Activated CD8-positive, alpha-beta T cell treated with anti-CD3 and anti-CD28 coated beads for 36 hours (primary cell): ENCODE data around the gene GFPT2. TPM values are rescaled to one million over a fixed set of nuclear protein-coding genes. Genes with fewer than 3 reads are reported as not detected.

Experiments used
- ATAC-seq: fragments of 200-7000 bp; cut with Tn5 transposase; one replicate; pipeline ENCODE4 v1.10.0; 2021; ENCODE audit warnings: mild to moderate bottlenecking, moderate library complexity
- CTCF ChIA-PET: fragments of 350-600 bp; sonication (Branson Sonifier 250); formaldehyde crosslinking; loops from one replicate; lab custom pipeline; 2021; ENCODE audit warnings: antibody characterized with exemption; lab: Charles Lee
- POLR2A ChIA-PET: fragments of 350-600 bp; sonication (Branson Sonifier 250); formaldehyde crosslinking; loops from one replicate; lab custom pipeline; 2021; ENCODE audit warnings: antibody characterized with exemption; lab: Charles Lee
- DNase-seq: peaks from one replicate; pipeline ENCODE4 v3.0.0-alpha.2; 2020
- H3K27ac Mint-ChIP-seq: one replicate; pipeline ENCODE4 v1.8.0; 2021; ENCODE audit warnings: mild to moderate bottlenecking, mixed read lengths
- H3K27me3 Mint-ChIP-seq: one replicate; pipeline ENCODE4 v1.8.0; 2021; ENCODE audit warnings: mixed read lengths
- H3K36me3 Mint-ChIP-seq: one replicate; pipeline ENCODE4 v1.8.0; 2021; ENCODE audit warnings: low read depth, mixed read lengths
- H3K4me1 Mint-ChIP-seq: one replicate; pipeline ENCODE4 v1.8.0; 2021; ENCODE audit warnings: low read depth, mixed read lengths
- H3K4me3 Mint-ChIP-seq: one replicate; pipeline ENCODE4 v1.8.0; 2021; ENCODE audit warnings: mild to moderate bottlenecking, moderate library complexity, mixed read lengths
- H3K9me3 Mint-ChIP-seq: one replicate; pipeline ENCODE4 v1.8.0; 2021; ENCODE audit warnings: mixed read lengths
- intact Hi-C: fragments of 100-400 bp; cut with micrococcal nuclease; formaldehyde crosslinking; loops from one replicate; pipeline ENCODE4 v1.10.0; 2022
- total RNA-seq, 2 experiments: library from RNA; stranded (reverse); gene quantifications; one replicate each; pipeline ENCODE4 v1.2.3, GENCODE V29; 2021
- TF ChIP-seq, protein P1 (sequence below): fragments of 200-600 bp; IDR thresholded peaks from one replicate; pipeline ENCODE4 v1.8.0; 2022; ENCODE audit warnings: antibody characterized with exemption, mild to moderate bottlenecking

The GFPT2 gene
- total RNA-seq, 2 experiments from 2014 or later, result not detected

DNA sequence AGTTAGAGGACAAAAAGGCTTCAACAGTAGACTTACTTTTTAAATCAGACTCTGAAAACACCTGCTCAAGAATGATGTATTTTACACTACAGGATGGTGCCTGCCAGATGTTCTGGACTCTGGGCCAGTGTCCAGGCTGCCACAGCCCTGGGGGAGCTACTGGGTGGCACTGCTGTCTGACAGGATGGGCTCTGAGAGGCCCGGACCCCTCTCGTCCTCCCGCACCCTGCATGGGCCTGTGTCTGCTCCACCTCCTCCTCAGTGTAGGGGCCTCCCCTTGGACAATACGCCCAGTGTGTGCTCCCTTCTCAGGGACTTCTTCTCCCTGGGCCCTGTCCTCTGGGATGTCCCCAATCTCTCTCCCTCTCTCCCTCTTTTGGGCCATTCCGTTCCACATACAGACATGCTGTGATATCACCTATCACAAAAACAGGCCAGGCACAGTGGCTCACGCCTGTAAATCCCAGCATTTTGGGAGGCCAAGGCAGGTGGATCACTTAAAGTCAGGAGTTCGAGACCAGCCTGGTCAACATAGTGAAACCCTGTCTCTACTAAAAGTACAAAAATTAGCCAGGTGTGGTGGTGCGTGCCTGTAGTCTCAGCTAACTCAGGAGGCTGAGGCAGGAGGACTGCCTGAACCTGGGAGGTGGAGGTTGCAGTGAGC, 23.4 kb downstream of the GFPT2 start:
- H3K36me3 Mint-ChIP-seq, result no peaks in the 10 kb centered on the region
- DNase-seq, result no peak
- H3K27ac Mint-ChIP-seq, result no peak overlapping the region
- TF ChIP-seq, protein P1, sequence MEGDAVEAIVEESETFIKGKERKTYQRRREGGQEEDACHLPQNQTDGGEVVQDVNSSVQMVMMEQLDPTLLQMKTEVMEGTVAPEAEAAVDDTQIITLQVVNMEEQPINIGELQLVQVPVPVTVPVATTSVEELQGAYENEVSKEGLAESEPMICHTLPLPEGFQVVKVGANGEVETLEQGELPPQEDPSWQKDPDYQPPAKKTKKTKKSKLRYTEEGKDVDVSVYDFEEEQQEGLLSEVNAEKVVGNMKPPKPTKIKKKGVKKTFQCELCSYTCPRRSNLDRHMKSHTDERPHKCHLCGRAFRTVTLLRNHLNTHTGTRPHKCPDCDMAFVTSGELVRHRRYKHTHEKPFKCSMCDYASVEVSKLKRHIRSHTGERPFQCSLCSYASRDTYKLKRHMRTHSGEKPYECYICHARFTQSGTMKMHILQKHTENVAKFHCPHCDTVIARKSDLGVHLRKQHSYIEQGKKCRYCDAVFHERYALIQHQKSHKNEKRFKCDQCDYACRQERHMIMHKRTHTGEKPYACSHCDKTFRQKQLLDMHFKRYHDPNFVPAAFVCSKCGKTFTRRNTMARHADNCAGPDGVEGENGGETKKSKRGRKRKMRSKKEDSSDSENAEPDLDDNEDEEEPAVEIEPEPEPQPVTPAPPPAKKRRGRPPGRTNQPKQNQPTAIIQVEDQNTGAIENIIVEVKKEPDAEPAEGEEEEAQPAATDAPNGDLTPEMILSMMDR, result no peak
- intact Hi-C loops, result no loop called here
- no peak overlapping the region for H3K4me3 Mint-ChIP-seq
- ChIA-PET CTCF (interaction anchor here (0.8 to 3.2 kb wide), 11 partner anchors 14 to 277 kb away, joined by 3 to 43 read pairs (median 6); no protein-coding TSS in a partner anchor), POLR2A (no interaction called here)
- peaks cover 16% of the 10 kb centered on the region for H3K27me3 Mint-ChIP-seq
- peaks cover 2% of the 10 kb centered on the region for H3K4me1 Mint-ChIP-seq
- H3K9me3 Mint-ChIP-seq, result no peaks in the 10 kb centered on the region
- no peak for ATAC-seq

GRCh38 chr5:180329138-180329435, 24.0 kb downstream of the GFPT2 start:
- ChIA-PET CTCF (interaction anchor here (0.6 to 3.2 kb wide), 43 partner anchors 9 to 502 kb away, joined by 3 to 61 read pairs (median 4); partner anchors contain the start of genes GFPT2, MAPK9, RASGEF1C and SCGB3A1), POLR2A (interaction anchor here (1.0 kb wide), 1 partner anchor 23 kb away, joined by 3 read pairs; no protein-coding TSS in a partner anchor)
- H3K27ac Mint-ChIP-seq, result no peak overlapping the region
- TF ChIP-seq, protein P1, result no peak
- no peak for DNase-seq
- H3K27me3 Mint-ChIP-seq, result peaks cover 12% of the 10 kb centered on the region
- no peak for ATAC-seq
- H3K9me3 Mint-ChIP-seq, result no peaks in the 10 kb centered on the region
- intact Hi-C loops, result no loop called here
- no peaks in the 10 kb centered on the region for H3K36me3 Mint-ChIP-seq
- H3K4me1 Mint-ChIP-seq, result peaks cover 2% of the 10 kb centered on the region
- no peak overlapping the region for H3K4me3 Mint-ChIP-seq

DNA sequence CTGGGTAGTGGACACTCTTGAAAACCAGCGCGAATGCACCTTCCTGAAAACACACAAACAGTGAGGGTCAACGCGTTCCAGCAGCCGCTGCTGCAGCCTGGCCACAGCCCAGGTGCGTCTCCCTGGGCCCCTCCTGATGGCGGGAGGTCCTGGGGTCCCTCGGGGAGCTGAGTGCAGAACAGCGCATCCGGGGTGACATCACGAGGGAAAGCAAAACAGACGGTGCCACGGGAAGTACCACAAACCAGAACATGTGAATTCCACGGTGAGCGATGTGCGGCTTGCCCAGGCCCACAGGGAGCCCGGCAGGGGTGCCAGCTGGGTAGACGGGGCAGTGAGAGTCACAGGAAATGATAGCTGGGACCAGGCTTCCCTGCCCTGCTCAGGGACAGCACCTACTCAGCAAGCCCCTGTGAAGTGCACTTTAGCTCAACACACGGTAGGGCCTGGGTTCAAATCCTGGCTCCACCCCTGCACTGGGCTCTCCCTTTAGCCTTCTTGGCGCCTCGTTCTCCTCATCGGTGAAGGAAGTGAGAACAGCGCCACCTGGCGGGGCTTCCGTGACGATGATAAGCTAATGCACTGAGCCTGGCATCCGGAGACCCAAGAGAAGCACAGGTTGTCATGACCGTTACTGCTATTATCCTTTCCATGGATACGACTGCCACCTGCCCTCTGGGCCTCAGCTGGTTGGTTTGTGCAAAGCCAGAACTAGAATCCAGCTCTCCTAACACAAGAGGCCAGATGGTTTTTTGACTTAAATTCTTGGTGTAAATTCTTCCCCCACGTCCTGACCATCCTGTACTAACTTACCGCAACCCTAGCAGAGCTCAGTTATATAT, 24.6 kb downstream of the GFPT2 start:
- peaks cover 2% of the 10 kb centered on the region for H3K4me1 Mint-ChIP-seq
- no peaks in the 10 kb centered on the region for H3K9me3 Mint-ChIP-seq

DNA sequence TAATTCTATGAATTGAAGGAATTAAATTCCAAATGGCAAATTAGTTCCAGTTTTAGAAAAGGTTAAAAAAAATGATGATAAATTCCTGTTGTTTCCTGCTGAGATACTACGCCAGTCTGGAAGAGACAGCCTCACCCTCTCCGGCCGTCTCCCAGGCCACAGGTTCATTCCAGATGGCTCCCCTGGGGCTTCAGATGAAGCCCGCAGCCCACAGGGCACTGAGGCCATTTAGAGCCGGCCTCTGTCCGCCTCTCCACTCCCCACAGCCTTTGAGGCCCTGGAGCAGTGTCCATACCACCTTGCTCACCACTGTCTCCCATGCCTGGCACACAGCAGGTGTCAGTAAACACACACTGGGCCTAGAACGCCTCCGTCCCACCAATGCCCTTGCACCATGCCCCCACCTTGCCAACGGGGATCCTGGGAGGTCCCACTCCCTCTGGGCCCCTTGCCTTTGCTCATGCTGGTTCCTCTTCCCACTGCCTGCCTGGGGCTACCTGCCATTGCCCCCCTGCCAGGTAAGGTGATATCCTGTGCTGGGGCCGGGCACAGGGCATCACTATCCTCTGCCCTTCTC, 26.1 kb downstream of the GFPT2 start:
- CTCF ChIA-PET, result interaction anchor here (2.6 to 3.4 kb wide), 4 partner anchors 11 to 33 kb away, joined by 19 to 61 read pairs (median 35); no protein-coding TSS in a partner anchor
- Mint-ChIP-seq H3K4me3 (no peak overlapping the region), H3K36me3 (no peaks in the 10 kb centered on the region), H3K27me3 (peaks cover 3% of the 10 kb centered on the region), H3K27ac (no peak overlapping the region), H3K9me3 (no peaks in the 10 kb centered on the region), H3K4me1 (peaks cover 2% of the 10 kb centered on the region)
- intact Hi-C loops, result no loop called here
- ATAC-seq, result no peak
- DNase-seq, result no peak
- TF ChIP-seq, protein P1, result no peak
- POLR2A ChIA-PET, result no interaction called here

More for the DNA sequence above, 24.6 kb downstream of the GFPT2 start:
- TF ChIP-seq, protein P1, result peak; percentile 88
- ATAC-seq (peak; percentile 96), DNase-seq (peak; percentile 94)
- CTCF ChIA-PET, result interaction anchor here (0.6 to 3.2 kb wide), 45 partner anchors 10 to 502 kb away, joined by 3 to 61 read pairs (median 4); partner anchors contain the start of genes GFPT2, MAPK9, RASGEF1C and SCGB3A1
- POLR2A ChIA-PET, result interaction anchor here (1.0 to 1.1 kb wide), 2 partner anchors 15 to 23 kb away, joined by 3 read pairs; no protein-coding TSS in a partner anchor
- no peak overlapping the region for H3K27ac Mint-ChIP-seq
- H3K27me3 Mint-ChIP-seq, result peaks cover 9% of the 10 kb centered on the region
- no peak overlapping the region for H3K4me3 Mint-ChIP-seq
- no peaks in the 10 kb centered on the region for H3K36me3 Mint-ChIP-seq
- intact Hi-C loops, result no loop called here
